ENCODE measurements around the gene RRP1B. TPM values are rescaled to one million over a fixed set of nuclear protein-coding genes. Genes with fewer than 3 reads are reported as not detected.

Gene RRP1B
- total RNA-seq, 1 experiment from 2014 or later, result 55.9 TPM

DNA sequence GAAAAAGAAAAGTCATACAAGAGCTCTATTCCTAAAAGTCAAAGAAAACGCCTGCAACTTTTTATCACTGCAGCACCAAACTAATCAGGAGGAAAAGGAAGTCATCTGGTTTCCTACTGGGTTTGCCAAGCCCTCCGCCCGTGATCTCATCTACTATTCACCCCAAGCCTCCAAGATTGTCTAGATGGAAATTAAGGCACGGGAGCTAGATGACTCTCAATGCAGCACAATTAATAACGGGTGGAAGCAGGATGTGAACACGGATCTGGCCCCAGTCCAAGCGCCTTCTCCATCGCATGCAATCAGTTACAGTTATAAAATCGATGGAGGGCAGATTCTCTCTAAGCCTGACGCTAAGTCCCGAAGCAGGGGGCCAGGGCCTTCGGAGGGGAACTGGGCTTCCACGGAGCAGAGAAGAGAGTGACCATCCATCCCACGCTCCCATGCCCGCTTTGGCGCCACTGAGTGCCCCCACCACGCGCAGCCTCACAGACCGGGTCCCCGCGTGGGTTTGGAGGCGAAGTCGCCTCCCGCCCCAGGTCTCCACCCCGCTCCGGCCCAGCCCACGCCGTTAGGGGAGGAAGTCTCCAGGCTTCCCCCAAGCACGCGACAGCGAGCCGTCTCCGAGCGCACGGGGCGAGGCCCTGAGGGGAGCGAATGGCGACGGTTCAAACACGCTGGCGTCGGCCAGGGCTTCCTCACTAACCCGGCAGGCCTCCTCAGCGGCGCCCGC lies 1.8 kb upstream of the RRP1B start:
- Histone ChIP-seq H3K79me2 (ENCODE audit: insufficient read depth, low read length) (peaks cover 32% of the 10 kb centered on the region), H2AFZ (ENCODE audit: low read depth, low read length, poor library complexity, severe bottlenecking) (no peak overlapping the region), H4K20me1 (ENCODE audit: insufficient read depth) (no peaks in the 10 kb centered on the region), H3K27me3 (ENCODE audit: insufficient read depth, low read length) (no peaks in the 10 kb centered on the region), H3K4me2 (ENCODE audit: low read length) (no peak overlapping the region), H3K4me1 (ENCODE audit: control insufficient read depth in 1 of 2, insufficient read depth in 2 of 2, low read length in 2 of 2) (peaks cover 10 to 25% of the 10 kb centered on the region in 2 experiments), H3K27ac (ENCODE audit: low read depth, low read length) (no peak overlapping the region), H3K36me3 (ENCODE audit: control insufficient read depth in 1 of 2, insufficient read depth in 2 of 2, low read length in 2 of 2) (peaks cover 2 to 14% of the 10 kb centered on the region in 2 experiments; a peak in 2 of 4 replicates), H3K9me3 (ENCODE audit: control insufficient read depth in 1 of 2, insufficient read depth in 1 of 2, low read depth in 1 of 2, low read length in 2 of 2) (no peaks in the 10 kb centered on the region), H3K4me3 (replicated peaks in 1 of 2; ENCODE audit: low read depth in 1 of 2, low read length in 2 of 2) (no peak overlapping the region), H3K9ac (ENCODE audit: low read length) (no peak overlapping the region), H3K9me2 (ENCODE audit: insufficient read depth) (no peaks in the 10 kb centered on the region)
- no TSS peak for BruUV-seq (replicated peaks)
- ATAC-seq, result no peak
- ChIA-PET RAD21 (ENCODE audit: low non-redundant PET in 1 of 2, low total read pairs in 2 of 2, uncharacterized antibody in 2 of 2, unreplicated experiment in 2 of 2) (no interaction called here), CTCF (no interaction called here), POLR2A (no interaction called here)
- no peak for DNase-seq (ENCODE audit: low read depth, low spot score)
- intact Hi-C loops (cut with micrococcal nuclease), result no loop called here
- TF ChIP-seq EZH2 (IDR thresholded peaks at IDR 0.05) (no peak), SRF (IDR thresholded peaks at IDR 0.05; ENCODE audit: low read depth) (no peak), EZH2phosphoT487 (IDR thresholded peaks at IDR 0.05; ENCODE audit: borderline replicate concordance) (no peak), ZNF274 (IDR thresholded peaks at IDR 0.05; ENCODE audit: low read depth, low read length) (no peak), POLR2AphosphoS5 (IDR thresholded peaks at IDR 0.05; ENCODE audit: low read depth, low read length) (no peak), CBX3 (IDR thresholded peaks at IDR 0.05; ENCODE audit: low read depth) (no peak), JUND (IDR thresholded peaks at IDR 0.05) (no peak), FOSL1 (IDR thresholded peaks at IDR 0.05; ENCODE audit: low read depth) (no peak), RAD21 (IDR thresholded peaks at IDR 0.05; ENCODE audit: low read depth) (no peak), SIN3A (IDR thresholded peaks at IDR 0.05; ENCODE audit: low read depth) (no peak), POLR2A (IDR thresholded peaks at IDR 0.05; ENCODE audit: borderline replicate concordance, extremely low read depth, insufficient read depth, insufficient read length) (no peak), ELF1 (IDR thresholded peaks at IDR 0.05; ENCODE audit: borderline replicate concordance, low read depth) (no peak)
- TF ChIP-seq, protein P1, sequence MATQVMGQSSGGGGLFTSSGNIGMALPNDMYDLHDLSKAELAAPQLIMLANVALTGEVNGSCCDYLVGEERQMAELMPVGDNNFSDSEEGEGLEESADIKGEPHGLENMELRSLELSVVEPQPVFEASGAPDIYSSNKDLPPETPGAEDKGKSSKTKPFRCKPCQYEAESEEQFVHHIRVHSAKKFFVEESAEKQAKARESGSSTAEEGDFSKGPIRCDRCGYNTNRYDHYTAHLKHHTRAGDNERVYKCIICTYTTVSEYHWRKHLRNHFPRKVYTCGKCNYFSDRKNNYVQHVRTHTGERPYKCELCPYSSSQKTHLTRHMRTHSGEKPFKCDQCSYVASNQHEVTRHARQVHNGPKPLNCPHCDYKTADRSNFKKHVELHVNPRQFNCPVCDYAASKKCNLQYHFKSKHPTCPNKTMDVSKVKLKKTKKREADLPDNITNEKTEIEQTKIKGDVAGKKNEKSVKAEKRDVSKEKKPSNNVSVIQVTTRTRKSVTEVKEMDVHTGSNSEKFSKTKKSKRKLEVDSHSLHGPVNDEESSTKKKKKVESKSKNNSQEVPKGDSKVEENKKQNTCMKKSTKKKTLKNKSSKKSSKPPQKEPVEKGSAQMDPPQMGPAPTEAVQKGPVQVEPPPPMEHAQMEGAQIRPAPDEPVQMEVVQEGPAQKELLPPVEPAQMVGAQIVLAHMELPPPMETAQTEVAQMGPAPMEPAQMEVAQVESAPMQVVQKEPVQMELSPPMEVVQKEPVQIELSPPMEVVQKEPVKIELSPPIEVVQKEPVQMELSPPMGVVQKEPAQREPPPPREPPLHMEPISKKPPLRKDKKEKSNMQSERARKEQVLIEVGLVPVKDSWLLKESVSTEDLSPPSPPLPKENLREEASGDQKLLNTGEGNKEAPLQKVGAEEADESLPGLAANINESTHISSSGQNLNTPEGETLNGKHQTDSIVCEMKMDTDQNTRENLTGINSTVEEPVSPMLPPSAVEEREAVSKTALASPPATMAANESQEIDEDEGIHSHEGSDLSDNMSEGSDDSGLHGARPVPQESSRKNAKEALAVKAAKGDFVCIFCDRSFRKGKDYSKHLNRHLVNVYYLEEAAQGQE (IDR thresholded peaks at IDR 0.05; ENCODE audit: low read depth), result no peak
- TF ChIP-seq, protein P2, sequence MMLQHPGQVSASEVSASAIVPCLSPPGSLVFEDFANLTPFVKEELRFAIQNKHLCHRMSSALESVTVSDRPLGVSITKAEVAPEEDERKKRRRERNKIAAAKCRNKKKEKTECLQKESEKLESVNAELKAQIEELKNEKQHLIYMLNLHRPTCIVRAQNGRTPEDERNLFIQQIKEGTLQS (IDR thresholded peaks at IDR 0.05), result no peak
